Measurements from ENCODE around the gene SH2D3A.

DNA sequence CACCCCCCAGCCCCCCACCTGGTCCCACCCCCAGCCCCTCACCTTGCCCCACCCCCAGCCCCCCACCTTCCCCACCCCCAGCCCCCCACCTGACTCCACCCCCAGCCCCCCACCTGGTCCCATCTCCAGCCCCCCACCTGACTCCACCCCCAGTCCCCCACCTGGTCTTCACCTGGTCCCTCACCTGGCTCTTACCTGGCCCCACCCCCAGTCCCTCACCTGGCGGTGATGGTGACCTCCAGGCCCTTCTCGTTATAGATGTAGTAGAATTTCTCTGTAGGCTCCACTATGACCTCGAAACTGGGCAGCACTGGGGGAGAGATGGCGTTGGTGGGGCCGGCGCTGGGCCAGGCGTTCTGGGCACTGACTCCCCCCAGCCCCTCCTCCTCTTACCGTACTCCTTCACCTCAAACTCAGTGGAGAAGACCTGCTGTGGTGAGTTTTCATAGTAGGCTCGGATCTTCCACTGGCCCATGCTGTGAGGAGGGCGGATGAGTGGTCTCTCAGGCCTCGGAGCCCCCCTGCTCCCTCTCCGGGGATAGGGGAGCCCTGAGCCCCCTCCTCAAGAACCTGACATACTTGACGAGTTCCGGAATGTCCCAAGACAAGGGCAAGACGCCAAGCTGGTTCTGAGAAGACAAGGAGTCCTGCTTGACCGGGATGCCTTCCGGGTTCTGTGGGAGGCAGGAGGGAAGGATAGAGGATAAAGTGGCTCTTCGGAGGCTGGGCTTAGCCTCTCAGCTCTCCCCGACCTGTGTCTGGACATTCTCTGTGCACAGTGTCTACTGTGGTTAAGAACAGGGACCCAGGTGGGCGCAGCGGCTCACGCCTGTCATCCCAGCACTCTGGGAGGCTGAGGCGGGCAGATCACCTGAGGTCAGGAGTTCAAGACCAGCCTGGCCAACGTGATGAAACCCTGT, 53.2 kb downstream of the SH2D3A start:
- TF ChIP-seq CTCF (IDR thresholded peaks at IDR 0.05) (no peak), EZH2 (IDR thresholded peaks at IDR 0.05; ENCODE audit: borderline replicate concordance, insufficient read depth, low read depth, low read length, poor library complexity, severe bottlenecking) (no peak)

Data from B cell (primary cell).